LNCAP (cell line): ENCODE data around the gene FSCN2.

ENCODE experiments used
- TF ChIP-seq, protein P1 (sequence below): fragments of 450-650 bp; IDR thresholded peaks from 2 replicates; pipeline ENCODE4 v1.5.1; 2017; ENCODE audit warnings: mild to moderate bottlenecking

FSCN2 gene

GRCh38 chr17:81489012-81489997, 38.9 kb upstream of the FSCN2 start:
- TF ChIP-seq, protein P1, sequence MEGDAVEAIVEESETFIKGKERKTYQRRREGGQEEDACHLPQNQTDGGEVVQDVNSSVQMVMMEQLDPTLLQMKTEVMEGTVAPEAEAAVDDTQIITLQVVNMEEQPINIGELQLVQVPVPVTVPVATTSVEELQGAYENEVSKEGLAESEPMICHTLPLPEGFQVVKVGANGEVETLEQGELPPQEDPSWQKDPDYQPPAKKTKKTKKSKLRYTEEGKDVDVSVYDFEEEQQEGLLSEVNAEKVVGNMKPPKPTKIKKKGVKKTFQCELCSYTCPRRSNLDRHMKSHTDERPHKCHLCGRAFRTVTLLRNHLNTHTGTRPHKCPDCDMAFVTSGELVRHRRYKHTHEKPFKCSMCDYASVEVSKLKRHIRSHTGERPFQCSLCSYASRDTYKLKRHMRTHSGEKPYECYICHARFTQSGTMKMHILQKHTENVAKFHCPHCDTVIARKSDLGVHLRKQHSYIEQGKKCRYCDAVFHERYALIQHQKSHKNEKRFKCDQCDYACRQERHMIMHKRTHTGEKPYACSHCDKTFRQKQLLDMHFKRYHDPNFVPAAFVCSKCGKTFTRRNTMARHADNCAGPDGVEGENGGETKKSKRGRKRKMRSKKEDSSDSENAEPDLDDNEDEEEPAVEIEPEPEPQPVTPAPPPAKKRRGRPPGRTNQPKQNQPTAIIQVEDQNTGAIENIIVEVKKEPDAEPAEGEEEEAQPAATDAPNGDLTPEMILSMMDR: no peak

GRCh38 chr17:81489998-81490992, 37.9 kb upstream of the FSCN2 start:
- TF ChIP-seq, protein P1: no peak

- TF ChIP-seq, protein P1: no peak
These were observed 37.0 kb upstream of the FSCN2 start for GRCh38 chr17:81491181-81491581.

DNA sequence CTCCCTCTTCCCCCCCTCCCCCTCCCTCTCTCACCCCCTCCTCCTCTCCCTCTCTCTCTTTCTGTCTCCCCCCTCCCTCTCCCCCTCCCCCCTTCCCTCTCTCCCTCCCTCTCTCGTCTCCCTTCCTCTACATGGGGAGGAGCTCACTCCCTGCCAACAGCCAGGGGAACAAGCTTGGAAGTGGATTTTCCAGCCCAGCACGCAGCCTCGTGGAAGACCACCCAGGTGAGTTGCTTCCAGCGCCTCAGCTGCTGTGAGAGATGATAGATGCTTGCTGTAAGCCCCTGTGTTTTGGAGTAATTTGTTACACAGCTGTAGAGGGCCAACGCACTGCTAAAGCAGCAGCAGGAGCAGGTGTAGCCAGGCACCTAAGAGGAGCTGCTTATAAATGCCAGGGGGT, 36.4 kb upstream of the FSCN2 start:
- TF ChIP-seq, protein P1: no peak

DNA sequence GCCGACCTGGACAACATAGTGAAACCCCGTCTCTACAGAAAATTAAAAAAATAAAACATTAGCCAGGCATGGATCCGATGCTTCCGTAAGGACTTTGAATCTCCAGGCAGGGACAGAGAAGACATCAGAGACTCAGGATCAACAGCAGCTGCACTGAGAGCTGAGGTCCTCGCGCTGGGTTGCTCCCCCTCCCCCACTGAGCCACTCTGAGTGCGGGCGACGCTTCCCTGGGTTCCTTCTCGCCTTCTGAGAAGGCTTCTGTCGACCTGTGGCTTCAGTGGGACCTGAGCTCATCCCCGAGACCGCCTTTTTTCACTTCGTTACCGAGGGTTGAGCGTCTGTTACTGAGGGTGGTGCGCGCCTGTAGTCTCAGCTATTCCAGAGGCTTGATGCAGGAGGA, 36.0 kb upstream of the FSCN2 start:
- TF ChIP-seq, protein P1: no peak

- TF ChIP-seq, protein P1: no peak
These were observed 35.5 kb upstream of the FSCN2 start for GRCh38 chr17:81492706-81493105.
